ENCODE data around the gene ANKS1A.

DNA sequence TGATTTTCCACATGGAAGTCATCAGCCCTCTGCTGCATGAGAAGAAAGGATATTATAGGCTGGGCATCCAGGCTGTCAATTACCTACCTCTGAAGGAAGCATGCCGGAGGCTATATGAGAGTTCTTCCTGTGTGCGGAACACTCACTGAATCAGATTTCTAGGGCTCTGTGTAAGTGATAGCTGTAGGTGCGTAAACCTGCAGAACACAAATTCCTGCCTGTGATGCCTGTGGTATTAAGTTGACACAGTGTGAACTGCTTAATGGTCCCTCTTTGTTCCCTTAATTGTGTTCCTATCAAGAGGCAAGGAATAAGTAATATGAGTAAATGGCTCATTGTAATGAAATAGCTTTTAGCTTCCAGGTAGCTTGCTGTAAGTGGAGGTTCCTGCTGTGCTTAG is 103.3 kb downstream of the ANKS1A start:
- TF ChIP-seq, protein P1, sequence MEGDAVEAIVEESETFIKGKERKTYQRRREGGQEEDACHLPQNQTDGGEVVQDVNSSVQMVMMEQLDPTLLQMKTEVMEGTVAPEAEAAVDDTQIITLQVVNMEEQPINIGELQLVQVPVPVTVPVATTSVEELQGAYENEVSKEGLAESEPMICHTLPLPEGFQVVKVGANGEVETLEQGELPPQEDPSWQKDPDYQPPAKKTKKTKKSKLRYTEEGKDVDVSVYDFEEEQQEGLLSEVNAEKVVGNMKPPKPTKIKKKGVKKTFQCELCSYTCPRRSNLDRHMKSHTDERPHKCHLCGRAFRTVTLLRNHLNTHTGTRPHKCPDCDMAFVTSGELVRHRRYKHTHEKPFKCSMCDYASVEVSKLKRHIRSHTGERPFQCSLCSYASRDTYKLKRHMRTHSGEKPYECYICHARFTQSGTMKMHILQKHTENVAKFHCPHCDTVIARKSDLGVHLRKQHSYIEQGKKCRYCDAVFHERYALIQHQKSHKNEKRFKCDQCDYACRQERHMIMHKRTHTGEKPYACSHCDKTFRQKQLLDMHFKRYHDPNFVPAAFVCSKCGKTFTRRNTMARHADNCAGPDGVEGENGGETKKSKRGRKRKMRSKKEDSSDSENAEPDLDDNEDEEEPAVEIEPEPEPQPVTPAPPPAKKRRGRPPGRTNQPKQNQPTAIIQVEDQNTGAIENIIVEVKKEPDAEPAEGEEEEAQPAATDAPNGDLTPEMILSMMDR (conservative IDR thresholded peaks at IDR 0.05) = no peak
- no peak for TF ChIP-seq EZH2 (IDR thresholded peaks at IDR 0.05; ENCODE audit: low read depth)

Data from PC-9 (cell line).